Measurements from ENCODE around the gene SCYL1.

DNA sequence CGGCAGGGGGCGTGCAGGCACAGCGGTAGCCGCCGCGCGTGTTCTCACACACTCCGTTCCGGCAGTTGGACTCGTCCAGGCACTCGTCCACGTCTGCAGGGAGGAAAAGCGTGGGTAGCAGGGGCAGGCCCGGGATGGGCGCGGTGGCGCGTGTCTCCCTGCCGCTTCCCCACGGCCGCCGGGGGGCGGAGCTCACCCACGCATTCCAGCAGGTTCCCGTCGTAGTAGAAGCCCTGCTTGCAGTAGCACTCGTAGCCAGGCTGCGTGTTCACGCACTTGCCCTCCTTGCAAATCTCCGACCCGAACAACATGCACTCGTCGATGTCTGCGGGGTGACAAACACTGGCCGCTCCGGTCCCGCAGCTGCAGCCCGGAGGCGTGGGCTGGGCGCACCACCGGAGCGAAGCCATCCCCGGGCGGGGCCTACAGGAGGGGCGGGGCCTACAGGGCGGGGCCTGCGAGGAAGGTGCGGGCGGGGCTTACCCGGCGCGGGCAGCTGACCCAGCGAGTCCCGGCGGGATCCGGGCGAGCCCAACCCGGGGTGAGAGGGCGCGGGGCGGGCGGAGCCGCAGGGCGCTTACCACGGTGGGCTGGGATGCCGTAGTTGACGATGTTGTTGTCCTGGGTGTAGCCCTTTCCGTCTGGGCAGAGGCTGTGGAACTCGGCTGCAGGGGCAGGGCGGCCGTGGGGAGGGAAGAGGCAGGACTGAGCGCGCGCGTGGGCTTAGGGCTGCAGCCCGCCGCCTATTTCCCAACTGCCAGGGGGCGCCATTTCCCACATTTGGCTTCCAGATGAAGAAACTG is 15.6 kb downstream of the SCYL1 start:
- TF ChIP-seq, protein P1, sequence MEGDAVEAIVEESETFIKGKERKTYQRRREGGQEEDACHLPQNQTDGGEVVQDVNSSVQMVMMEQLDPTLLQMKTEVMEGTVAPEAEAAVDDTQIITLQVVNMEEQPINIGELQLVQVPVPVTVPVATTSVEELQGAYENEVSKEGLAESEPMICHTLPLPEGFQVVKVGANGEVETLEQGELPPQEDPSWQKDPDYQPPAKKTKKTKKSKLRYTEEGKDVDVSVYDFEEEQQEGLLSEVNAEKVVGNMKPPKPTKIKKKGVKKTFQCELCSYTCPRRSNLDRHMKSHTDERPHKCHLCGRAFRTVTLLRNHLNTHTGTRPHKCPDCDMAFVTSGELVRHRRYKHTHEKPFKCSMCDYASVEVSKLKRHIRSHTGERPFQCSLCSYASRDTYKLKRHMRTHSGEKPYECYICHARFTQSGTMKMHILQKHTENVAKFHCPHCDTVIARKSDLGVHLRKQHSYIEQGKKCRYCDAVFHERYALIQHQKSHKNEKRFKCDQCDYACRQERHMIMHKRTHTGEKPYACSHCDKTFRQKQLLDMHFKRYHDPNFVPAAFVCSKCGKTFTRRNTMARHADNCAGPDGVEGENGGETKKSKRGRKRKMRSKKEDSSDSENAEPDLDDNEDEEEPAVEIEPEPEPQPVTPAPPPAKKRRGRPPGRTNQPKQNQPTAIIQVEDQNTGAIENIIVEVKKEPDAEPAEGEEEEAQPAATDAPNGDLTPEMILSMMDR (IDR thresholded peaks at IDR 0.05; ENCODE audit: low read depth, low read length) = peak; percentile 94
- no peak for TF ChIP-seq EZH2phosphoT487 (IDR thresholded peaks at IDR 0.05; ENCODE audit: low read depth)

Measured in OCI-LY3 (cell line).